ENCODE results near the gene CREM. TPM values are rescaled to one million over a fixed set of nuclear protein-coding genes. Genes with fewer than 3 reads are reported as not detected.

Gene CREM
- total RNA-seq, 4 donors from 2014 or later, result 12.8 to 15.7 (median 13.3) TPM

GRCh38 chr10:35126062-35126529 is 550 bp upstream of the CREM start:
- WGBS, result 79% methylated on average over 12 of the region's 13 CpGs
- peak overlapping the region; percentile 100 for H3K27ac ChIP-seq
- H3K36me3 ChIP-seq, result no peaks in the 10 kb centered on the region
- H3K4me3 ChIP-seq, result peak overlapping the region; percentile 96
- TF ChIP-seq, protein P1, sequence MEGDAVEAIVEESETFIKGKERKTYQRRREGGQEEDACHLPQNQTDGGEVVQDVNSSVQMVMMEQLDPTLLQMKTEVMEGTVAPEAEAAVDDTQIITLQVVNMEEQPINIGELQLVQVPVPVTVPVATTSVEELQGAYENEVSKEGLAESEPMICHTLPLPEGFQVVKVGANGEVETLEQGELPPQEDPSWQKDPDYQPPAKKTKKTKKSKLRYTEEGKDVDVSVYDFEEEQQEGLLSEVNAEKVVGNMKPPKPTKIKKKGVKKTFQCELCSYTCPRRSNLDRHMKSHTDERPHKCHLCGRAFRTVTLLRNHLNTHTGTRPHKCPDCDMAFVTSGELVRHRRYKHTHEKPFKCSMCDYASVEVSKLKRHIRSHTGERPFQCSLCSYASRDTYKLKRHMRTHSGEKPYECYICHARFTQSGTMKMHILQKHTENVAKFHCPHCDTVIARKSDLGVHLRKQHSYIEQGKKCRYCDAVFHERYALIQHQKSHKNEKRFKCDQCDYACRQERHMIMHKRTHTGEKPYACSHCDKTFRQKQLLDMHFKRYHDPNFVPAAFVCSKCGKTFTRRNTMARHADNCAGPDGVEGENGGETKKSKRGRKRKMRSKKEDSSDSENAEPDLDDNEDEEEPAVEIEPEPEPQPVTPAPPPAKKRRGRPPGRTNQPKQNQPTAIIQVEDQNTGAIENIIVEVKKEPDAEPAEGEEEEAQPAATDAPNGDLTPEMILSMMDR (IDR thresholded peaks at IDR 0.05), result no peak
- TF ChIP-seq EP300 (IDR thresholded peaks at IDR 0.05) (no peak), POLR2AphosphoS5 (IDR thresholded peaks at IDR 0.05) (no peak), POLR2A (IDR thresholded peaks at IDR 0.05) (no peak)
- H3K9me3 ChIP-seq, result no peaks in the 10 kb centered on the region
- H3K27me3 ChIP-seq, result no peaks in the 10 kb centered on the region
- no peak for DNase-seq (ENCODE audit: low spot score in 2 of 2)
- peaks cover 40% of the 10 kb centered on the region for H3K4me1 ChIP-seq

DNA sequence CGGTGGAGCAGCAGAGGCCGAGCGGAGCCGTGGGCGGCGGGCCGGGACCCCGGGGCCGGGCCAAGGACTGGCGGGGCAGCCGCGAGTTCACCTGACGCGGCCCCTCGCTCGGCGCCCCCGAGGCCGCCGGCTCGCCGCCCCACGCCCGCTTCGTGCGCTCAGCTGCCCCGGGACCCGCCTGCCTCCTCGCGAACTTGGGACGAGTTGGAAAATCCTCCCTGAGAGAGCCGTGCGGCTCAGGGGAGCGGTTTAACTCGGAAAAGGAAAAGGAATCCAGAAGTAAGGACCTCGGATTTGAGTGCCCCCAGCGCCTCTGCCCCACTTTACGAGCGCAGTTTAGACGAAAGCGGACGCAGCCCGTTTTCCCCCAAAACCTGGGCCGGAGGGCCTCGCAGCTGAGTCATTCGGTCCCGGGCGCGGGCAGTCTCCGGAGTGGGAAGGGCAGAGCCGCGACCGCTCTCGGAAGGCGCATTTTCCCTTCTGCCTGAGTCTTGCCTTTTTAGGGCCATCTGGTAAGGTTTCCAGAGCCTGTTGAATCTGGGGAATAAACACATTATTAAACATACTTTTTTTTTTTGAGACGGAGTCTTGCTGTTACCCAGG is 744 bp downstream of the CREM start:
- DNase-seq (ENCODE audit: low spot score in 2 of 2), result peak; percentile 84 to 88
- peaks cover 45% of the 10 kb centered on the region for H3K4me1 ChIP-seq

DNA sequence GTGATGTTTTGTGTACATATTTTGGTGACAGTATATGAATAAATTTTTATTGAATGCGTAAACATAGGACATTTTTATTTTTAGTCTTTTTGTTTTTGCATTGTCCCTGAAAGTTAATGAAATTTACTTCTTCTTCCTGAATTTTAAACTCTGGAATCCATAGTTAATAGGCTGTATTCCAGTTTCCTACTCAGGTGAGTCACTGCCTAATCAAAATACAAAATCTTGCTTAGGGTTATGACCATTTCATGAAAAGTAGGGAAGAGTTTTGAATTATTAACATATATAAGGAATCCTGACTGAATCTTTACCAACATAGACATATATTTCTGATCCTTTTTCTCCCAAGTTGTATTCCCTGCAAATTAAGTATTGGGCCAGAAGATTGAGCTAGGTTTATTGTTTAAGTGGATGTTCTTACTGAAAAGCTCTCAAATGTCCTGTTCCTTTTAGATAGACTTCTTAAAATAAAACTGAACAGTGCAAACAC is 2.6 kb downstream of the CREM start:
- Histone ChIP-seq H3K36me3 (no peaks in the 10 kb centered on the region), H3K27ac (no peak overlapping the region), H3K4me1 (peaks cover 45% of the 10 kb centered on the region), H3K27me3 (no peaks in the 10 kb centered on the region), H3K4me3 (no peak overlapping the region), H3K9me3 (no peaks in the 10 kb centered on the region)
- 90% methylated on average over 1 of the region's 1 CpG for WGBS
- DNase-seq (ENCODE audit: low spot score in 2 of 2), result no peak
- TF ChIP-seq, protein P1 (IDR thresholded peaks at IDR 0.05), result no peak
- no peak for TF ChIP-seq POLR2A (IDR thresholded peaks at IDR 0.05)
- no peak for TF ChIP-seq EP300 (IDR thresholded peaks at IDR 0.05)
- no peak for TF ChIP-seq POLR2AphosphoS5 (IDR thresholded peaks at IDR 0.05)

More for the DNA sequence above, 744 bp downstream of the CREM start:
- Histone ChIP-seq H3K9me3 (no peaks in the 10 kb centered on the region), H3K27ac (peak overlapping the region; percentile 100), H3K27me3 (no peaks in the 10 kb centered on the region), H3K4me3 (peak overlapping the region; percentile 96), H3K36me3 (no peaks in the 10 kb centered on the region)
- TF ChIP-seq POLR2A (IDR thresholded peaks at IDR 0.05) (no peak), POLR2AphosphoS5 (IDR thresholded peaks at IDR 0.05) (no peak), EP300 (IDR thresholded peaks at IDR 0.05) (no peak)
- TF ChIP-seq, protein P1 (IDR thresholded peaks at IDR 0.05), result no peak
- 0% methylated on average over 26 of the region's 56 CpGs for WGBS

- no peak for TF ChIP-seq EP300 (IDR thresholded peaks at IDR 0.05)
- TF ChIP-seq, protein P1 (IDR thresholded peaks at IDR 0.05), result no peak
- Histone ChIP-seq H3K27ac (no peak overlapping the region), H3K4me1 (peaks cover 45% of the 10 kb centered on the region), H3K27me3 (no peaks in the 10 kb centered on the region), H3K9me3 (no peaks in the 10 kb centered on the region), H3K4me3 (no peak overlapping the region), H3K36me3 (no peaks in the 10 kb centered on the region)
- WGBS, result 45% methylated on average over 4 of the region's 4 CpGs
- no peak for DNase-seq (ENCODE audit: low spot score in 2 of 2)
Measured at GRCh38 chr10:35130663-35131062, 4.0 kb downstream of the CREM start.

DNA sequence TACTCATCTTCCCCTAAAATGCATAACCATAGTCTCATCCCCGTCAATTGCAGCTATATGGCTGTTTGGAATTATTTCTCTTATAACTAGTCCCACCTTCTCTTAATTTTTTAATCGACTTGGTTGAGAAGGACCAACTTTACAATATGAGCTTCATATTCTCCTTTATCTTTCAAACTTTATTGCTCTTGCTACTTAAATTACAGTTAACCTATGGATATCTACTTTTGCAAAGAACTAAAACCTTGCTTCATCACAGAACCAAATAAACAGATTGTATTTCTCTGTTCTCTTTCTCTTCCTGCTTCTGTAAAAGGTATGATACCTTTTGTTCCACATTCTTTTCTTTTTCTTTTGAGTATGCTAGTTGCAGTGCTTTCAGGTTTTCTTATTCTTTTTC is 6.1 kb downstream of the CREM start:
- no peak for DNase-seq (ENCODE audit: low spot score in 2 of 2)
- 84% methylated on average over 2 of the region's 2 CpGs for WGBS
- Histone ChIP-seq H3K4me1 (peaks cover 36% of the 10 kb centered on the region), H3K27me3 (no peaks in the 10 kb centered on the region), H3K36me3 (no peaks in the 10 kb centered on the region), H3K9me3 (no peaks in the 10 kb centered on the region), H3K4me3 (no peak overlapping the region), H3K27ac (no peak overlapping the region)
- TF ChIP-seq EP300 (IDR thresholded peaks at IDR 0.05) (no peak), POLR2AphosphoS5 (IDR thresholded peaks at IDR 0.05) (no peak), POLR2A (IDR thresholded peaks at IDR 0.05) (no peak)
- TF ChIP-seq, protein P1 (IDR thresholded peaks at IDR 0.05), result no peak
